Immature natural killer cell (primary cell): Measurements from ENCODE around the gene IQCK. TPM values are rescaled to one million over a fixed set of nuclear protein-coding genes. Genes with fewer than 3 reads are reported as not detected.

Experiments
- DNase-seq, 3 donors: peaks; one replicate each; pipeline ENCODE4 v3.0.0; 2022; ENCODE audit warnings: mixed read lengths in 1 of 3
- H3K27ac Mint-ChIP-seq, 6 donors: one replicate each; pipeline ENCODE4 v1.8.0; 2020; ENCODE audit warnings: mixed read lengths in 6 of 6, mild to moderate bottlenecking in 5 of 6, inconsistent platforms in 4 of 6, moderate library complexity in 3 of 6
- H3K27me3 Mint-ChIP-seq, 3 donors: one replicate each; pipeline ENCODE4 v1.8.0; 2020 to 2021; ENCODE audit warnings: low read depth in 3 of 3, mild to moderate bottlenecking in 3 of 3, mixed read lengths in 3 of 3, moderate library complexity in 3 of 3, inconsistent platforms in 1 of 3
- H3K36me3 Mint-ChIP-seq, 3 donors: one replicate each; pipeline ENCODE4 v1.8.0; 2020; ENCODE audit warnings: mixed read lengths in 3 of 3, inconsistent platforms in 2 of 3, mild to moderate bottlenecking in 2 of 3
- H3K4me1 Mint-ChIP-seq, 2 donors: one replicate each; pipeline ENCODE4 v1.8.0; 2020; ENCODE audit warnings: inconsistent platforms in 2 of 2, mild to moderate bottlenecking in 2 of 2, mixed read lengths in 2 of 2, moderate library complexity in 1 of 2
- H3K4me3 Mint-ChIP-seq, 5 donors: one replicate each; pipeline ENCODE4 v1.8.0; 2020; ENCODE audit warnings: mild to moderate bottlenecking in 5 of 5, mixed read lengths in 5 of 5, inconsistent platforms in 3 of 5, moderate library complexity in 3 of 5
- H3K9me3 Mint-ChIP-seq, 6 donors: one replicate each; pipeline ENCODE4 v1.8.0; 2020; ENCODE audit warnings: mild to moderate bottlenecking in 6 of 6, mixed read lengths in 6 of 6, inconsistent platforms in 4 of 6, moderate library complexity in 3 of 6
- polyA plus RNA-seq, 3 donors: library from polyadenylated mRNA; unstranded; fragments of 300-500 nt; fragmentation: Illumina TruSeq; gene quantifications; one replicate each; pipeline ENCODE4 v1.2.3, GENCODE V29; 2021

Gene IQCK
- polyA plus RNA-seq, 3 donors from 2014 or later, result 0.95 to 3.5 TPM; not detected in 1

- Mint-ChIP-seq H3K9me3 (no peaks in the 10 kb centered on the region), H3K4me3 (no peak overlapping the region), H3K4me1 (no peaks in the 10 kb centered on the region), H3K27ac (no peak overlapping the region), H3K36me3 (peaks cover 12 to 46% (median 24%) of the 10 kb centered on the region in 3 donors), H3K27me3 (peaks cover 0 to 3% (median 1%) of the 10 kb centered on the region in 3 donors)
- no peak for DNase-seq
Observed at GRCh38 chr16:19705146-19705501, 12.9 kb upstream of the IQCK start.

DNA sequence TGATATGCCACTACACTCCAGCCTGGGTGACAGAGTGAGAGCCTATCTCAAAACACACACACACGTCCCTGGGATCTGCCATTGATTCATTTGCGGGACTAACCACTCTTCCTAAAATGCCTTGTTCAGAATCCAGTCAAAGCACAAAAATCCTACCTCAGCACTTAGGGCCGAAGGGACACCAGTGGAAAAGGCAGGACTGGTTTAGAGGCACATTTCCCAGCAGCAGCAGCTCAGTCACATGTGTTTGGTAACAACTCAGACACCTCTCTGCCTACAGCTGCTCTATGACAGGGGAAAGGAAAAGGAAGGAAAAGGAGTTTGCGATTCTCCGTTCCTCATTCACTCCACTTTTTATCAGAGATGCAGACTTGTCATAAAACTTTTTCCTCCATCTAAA is 12.2 kb upstream of the IQCK start:
- H3K4me1 Mint-ChIP-seq, result no peaks in the 10 kb centered on the region
- H3K27me3 Mint-ChIP-seq, result peaks cover 0 to 3% (median 1%) of the 10 kb centered on the region in 3 donors
- H3K27ac Mint-ChIP-seq, result no peak overlapping the region
- H3K9me3 Mint-ChIP-seq, result no peaks in the 10 kb centered on the region
- H3K4me3 Mint-ChIP-seq, result no peak overlapping the region
- no peak for DNase-seq
- peaks cover 12 to 40% (median 19%) of the 10 kb centered on the region in 3 donors for H3K36me3 Mint-ChIP-seq

DNA sequence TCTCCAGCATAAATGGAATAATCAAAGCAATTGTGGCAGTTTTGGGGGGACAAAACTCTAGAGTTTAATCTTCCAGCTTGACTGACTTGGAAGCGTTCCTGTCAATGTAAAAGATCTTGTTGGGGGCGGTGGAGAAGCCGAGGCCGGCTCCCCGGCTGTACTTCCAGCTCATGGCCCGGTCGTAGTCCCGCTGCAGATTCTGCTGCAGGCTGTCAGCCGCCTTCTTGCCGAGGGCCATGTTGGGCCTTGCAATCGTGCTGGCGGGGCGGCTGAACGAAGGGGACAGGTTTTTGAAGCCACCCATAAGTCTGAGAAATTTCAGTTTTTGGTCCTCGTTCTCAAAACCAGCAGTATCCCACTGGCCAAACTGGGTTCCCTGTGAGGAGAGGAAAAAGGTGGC is 11.2 kb upstream of the IQCK start:
- Mint-ChIP-seq H3K9me3 (no peaks in the 10 kb centered on the region), H3K27ac (no peak overlapping the region), H3K4me3 (no peak overlapping the region), H3K27me3 (peaks cover 0 to 3% (median 1%) of the 10 kb centered on the region in 3 donors), H3K36me3 (peaks cover 15 to 41% (median 19%) of the 10 kb centered on the region in 3 donors), H3K4me1 (no peaks in the 10 kb centered on the region)
- no peak for DNase-seq

- Mint-ChIP-seq H3K36me3 (peaks cover 15 to 37% (median 16%) of the 10 kb centered on the region in 3 donors), H3K27me3 (peaks cover 0 to 3% (median 1%) of the 10 kb centered on the region in 3 donors), H3K4me3 (no peak overlapping the region), H3K9me3 (no peaks in the 10 kb centered on the region), H3K27ac (no peak overlapping the region), H3K4me1 (no peaks in the 10 kb centered on the region)
- DNase-seq, result no peak
Observed at GRCh38 chr16:19707569-19708295, 10.3 kb upstream of the IQCK start.

DNA sequence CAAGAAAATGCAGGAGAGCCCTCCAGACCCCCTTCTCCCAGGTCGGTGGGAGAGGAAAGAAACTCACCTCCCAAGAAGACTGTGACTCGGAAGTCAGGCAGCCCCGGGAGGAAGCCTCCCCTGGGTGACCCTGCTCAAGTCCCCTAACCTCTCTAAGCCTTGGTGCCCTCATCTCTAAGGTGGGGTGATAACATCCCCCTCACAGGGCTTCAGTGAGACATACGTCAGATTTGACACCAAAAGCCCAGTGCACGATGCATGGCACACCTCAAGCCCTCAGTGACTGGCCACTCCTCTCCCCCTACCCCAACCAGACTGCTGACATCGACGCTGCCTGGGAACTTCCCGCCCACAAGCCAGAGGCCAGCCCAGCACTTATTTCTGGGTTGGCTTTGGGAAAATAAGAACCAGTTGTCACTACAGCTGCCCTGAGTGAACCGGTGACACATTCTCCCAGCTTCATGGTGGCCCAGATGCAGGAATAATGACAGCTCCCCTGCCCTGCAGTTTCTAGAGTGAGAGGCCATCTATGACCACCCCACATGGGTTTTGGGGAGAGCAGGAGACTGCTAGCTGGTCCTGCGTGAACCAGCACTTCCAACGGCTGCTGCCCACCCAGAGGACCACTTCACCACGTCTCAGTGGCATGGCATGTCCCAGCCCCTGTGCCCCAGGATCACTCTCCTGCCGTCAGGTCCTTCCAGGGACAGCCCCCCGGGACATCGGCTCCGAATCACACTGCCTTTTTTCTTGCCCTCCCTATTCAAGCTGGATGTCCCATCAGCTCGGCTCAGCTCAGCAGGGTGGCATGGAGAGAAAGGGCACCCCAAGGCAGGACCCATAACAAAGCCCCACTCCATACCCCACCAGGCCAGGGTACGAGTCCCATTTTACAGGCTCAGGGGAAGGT is 9.5 kb upstream of the IQCK start:
- Mint-ChIP-seq H3K27me3 (peaks cover 0 to 4% (median 3%) of the 10 kb centered on the region in 3 donors), H3K4me3 (no peak overlapping the region), H3K27ac (no peak overlapping the region), H3K9me3 (no peaks in the 10 kb centered on the region), H3K4me1 (no peaks in the 10 kb centered on the region), H3K36me3 (peaks cover 11 to 35% (median 15%) of the 10 kb centered on the region in 3 donors)
- DNase-seq, result no peak

DNA sequence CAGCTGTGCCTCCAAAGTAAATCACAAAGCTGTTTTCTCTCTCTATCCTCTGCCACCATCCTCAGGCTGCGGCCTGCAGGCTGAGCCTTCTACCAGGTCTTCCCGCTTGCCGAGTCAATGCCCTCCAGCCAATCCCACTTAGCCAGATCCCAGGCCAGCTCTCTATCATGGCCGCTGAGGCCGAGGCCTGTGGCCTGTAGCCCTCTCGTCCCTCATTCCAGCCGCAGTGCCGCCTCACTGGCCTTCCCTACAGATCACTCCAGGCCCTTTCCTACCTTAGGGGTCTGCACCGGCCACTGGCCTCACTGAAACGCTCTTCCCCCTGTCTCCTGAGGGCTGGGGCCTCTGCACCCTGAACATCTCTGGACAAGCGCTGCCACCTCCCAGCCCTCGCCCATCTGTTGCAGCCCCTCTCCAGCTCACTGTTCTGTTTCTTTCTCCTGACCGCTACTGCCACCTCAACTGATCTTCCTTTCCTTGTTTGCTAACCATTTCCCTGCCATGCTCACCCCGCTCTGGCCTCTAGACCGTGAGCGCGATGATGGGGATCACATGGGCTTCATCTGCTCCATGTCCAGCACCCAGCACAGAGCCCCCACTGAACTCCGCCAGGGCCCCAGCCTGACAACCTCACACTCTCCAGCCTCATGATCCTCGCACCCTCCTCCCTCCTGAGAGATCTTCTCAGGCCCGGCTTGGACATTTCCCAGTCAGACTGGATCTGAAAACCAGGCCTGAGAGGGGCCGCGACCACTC is 8.5 kb upstream of the IQCK start:
- peaks cover 14 to 35% (median 19%) of the 10 kb centered on the region in 3 donors for H3K36me3 Mint-ChIP-seq
- H3K4me1 Mint-ChIP-seq, result no peaks in the 10 kb centered on the region
- peaks cover 0 to 4% (median 3%) of the 10 kb centered on the region in 3 donors for H3K27me3 Mint-ChIP-seq
- DNase-seq, result no peak
- no peaks in the 10 kb centered on the region for H3K9me3 Mint-ChIP-seq
- no peak overlapping the region for H3K27ac Mint-ChIP-seq
- no peak overlapping the region for H3K4me3 Mint-ChIP-seq

GRCh38 chr16:19710191-19710908 is 7.7 kb upstream of the IQCK start:
- Mint-ChIP-seq H3K4me3 (no peak overlapping the region), H3K27ac (no peak overlapping the region), H3K36me3 (peaks cover 17 to 33% (median 23%) of the 10 kb centered on the region in 3 donors), H3K9me3 (no peaks in the 10 kb centered on the region), H3K27me3 (peaks cover 0 to 4% (median 3%) of the 10 kb centered on the region in 3 donors), H3K4me1 (no peaks in the 10 kb centered on the region)
- DNase-seq, result no peak

GRCh38 chr16:19710991-19711545 is 7.0 kb upstream of the IQCK start:
- H3K27ac Mint-ChIP-seq, result no peak overlapping the region

DNA sequence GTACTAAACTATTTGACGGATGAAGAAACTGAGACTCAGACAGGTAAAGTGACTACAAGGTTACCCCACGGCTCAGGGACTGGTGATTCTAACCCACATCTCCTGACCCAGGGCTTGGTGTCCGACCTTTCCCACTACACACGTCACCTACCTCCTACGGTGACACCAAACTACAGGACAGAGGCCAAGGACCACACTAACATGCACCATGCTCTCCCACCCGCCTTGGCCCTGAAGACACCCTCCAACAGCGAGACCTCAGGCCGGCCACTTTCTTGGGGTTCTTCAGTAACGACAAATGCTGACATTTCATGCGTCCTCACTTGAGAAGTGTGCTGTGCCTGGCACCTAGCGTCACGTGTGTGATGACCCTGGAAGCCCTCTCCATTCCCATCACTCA is 6.4 kb upstream of the IQCK start:
- no peak for DNase-seq
- Mint-ChIP-seq H3K9me3 (no peaks in the 10 kb centered on the region), H3K36me3 (peaks cover 17 to 25% (median 23%) of the 10 kb centered on the region in 3 donors), H3K4me1 (peaks cover 7 to 8% of the 10 kb centered on the region in 2 donors), H3K27ac (no peak overlapping the region), H3K27me3 (peaks cover 2 to 6% (median 3%) of the 10 kb centered on the region in 3 donors), H3K4me3 (no peak overlapping the region)

More at GRCh38 chr16:19710991-19711545, 7.0 kb upstream of the IQCK start:
- peaks cover 2 to 4% (median 3%) of the 10 kb centered on the region in 3 donors for H3K27me3 Mint-ChIP-seq
- DNase-seq, result no peak
- H3K36me3 Mint-ChIP-seq, result peaks cover 17 to 29% (median 23%) of the 10 kb centered on the region in 3 donors
- no peak overlapping the region for H3K4me3 Mint-ChIP-seq
- H3K4me1 Mint-ChIP-seq, result peaks cover under 1 to 2% of the 10 kb centered on the region in 2 donors
- no peaks in the 10 kb centered on the region for H3K9me3 Mint-ChIP-seq

DNA sequence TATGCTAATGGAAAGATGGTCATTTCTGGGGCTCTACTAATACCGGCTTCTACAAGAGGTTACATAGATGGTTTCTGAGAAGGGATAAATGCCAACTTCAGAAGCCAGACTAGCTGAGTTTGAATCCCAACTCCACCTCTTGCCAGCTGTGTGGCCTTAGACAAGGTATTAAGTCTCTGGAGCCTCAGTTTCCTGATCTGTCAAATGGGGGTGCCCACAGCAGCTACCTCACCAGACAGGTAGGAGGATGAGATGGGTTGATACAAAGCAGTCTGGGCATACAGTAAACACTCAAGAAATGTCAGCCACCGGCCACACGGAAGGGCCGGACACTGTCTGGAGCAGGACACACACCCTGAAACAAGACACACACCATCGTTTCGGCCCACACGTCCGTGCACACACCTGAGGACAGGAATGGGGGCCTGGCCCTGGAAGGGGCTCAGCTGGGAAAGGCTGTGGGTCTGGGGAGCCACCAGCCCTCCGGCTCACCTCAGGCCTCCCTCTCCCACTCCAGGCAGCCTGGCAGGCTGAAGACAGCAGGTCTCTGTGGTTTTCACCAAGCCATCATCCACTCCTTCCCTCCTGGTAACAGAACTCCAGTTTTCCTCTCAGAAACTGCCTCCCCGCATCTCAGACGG is 5.5 kb upstream of the IQCK start:
- Mint-ChIP-seq H3K4me3 (no peak overlapping the region), H3K27ac (no peak overlapping the region), H3K27me3 (peaks cover 3 to 7% (median 6%) of the 10 kb centered on the region in 3 donors), H3K36me3 (peaks cover 17 to 25% (median 23%) of the 10 kb centered on the region in 3 donors), H3K9me3 (no peaks in the 10 kb centered on the region), H3K4me1 (peaks cover 15 to 17% of the 10 kb centered on the region in 2 donors)
- DNase-seq, result no peak

DNA sequence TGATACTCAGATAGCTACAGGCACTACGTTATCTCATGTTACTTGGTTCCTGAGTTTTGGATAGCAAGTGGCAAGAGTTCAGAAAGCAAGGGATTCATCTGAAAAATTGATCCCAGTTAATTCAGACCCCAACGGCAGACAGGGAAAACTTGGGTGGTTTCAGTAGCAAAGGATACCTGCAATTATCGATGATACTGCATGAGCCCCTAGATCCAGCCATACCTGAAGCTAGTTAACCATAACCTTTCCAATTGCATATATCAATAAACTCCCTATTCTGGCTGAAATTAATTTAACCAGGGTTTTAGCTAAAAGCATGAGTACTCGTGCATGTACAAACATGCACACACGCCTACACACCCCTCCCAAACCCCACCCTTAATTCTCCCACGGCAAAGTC is 4.4 kb upstream of the IQCK start:
- DNase-seq, result no peak
- peaks cover 20 to 26% of the 10 kb centered on the region in 2 donors for H3K4me1 Mint-ChIP-seq
- H3K27me3 Mint-ChIP-seq, result peaks cover 3 to 11% (median 6%) of the 10 kb centered on the region in 3 donors
- H3K9me3 Mint-ChIP-seq, result no peaks in the 10 kb centered on the region
- no peak overlapping the region for H3K4me3 Mint-ChIP-seq
- peaks cover 17 to 25% (median 23%) of the 10 kb centered on the region in 3 donors for H3K36me3 Mint-ChIP-seq
- no peak overlapping the region for H3K27ac Mint-ChIP-seq

DNA sequence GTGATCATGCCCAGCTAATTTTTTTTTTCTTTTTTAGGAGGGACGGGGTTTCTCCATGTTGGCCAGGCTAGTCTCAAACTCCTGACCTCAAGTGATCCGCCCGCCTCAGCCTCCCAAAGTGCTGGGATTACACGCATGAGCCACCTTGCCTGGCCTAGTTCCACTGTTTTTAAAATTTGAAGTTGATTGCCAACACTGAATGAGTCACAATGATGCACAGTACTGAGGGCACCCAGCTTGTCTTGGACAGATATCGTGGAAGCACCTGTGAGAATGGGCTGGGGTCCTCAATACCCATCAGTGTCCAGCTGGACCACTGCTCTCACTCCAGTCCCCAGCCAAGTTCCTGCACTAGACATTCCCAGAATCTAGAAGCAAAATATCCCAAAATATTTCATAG is 2.5 kb upstream of the IQCK start:
- Mint-ChIP-seq H3K27ac (no peak overlapping the region), H3K4me3 (no peak overlapping the region), H3K4me1 (peaks cover 23 to 30% of the 10 kb centered on the region in 2 donors), H3K9me3 (no peaks in the 10 kb centered on the region), H3K36me3 (peaks cover 10 to 15% (median 15%) of the 10 kb centered on the region in 3 donors), H3K27me3 (peaks cover 0 to 11% (median 4%) of the 10 kb centered on the region in 3 donors)
- no peak for DNase-seq
